ENCODE measurements around the gene MARCHF3. TPM values are rescaled to one million over a fixed set of nuclear protein-coding genes. Genes with fewer than 3 reads are reported as not detected.

MARCHF3 gene
- total and polyA plus RNA-seq, 2 donors (not counting 3 experiments of a cell fraction or from before 2014, with no cell fraction given), result 31.9 to 35.0 TPM

- dilution Hi-C loops (cut with MboI; ENCODE audit: extremely low pct_ligation_motif_present, low sequenced_read_pairs) (no loop called here), intact Hi-C loops (cut with micrococcal nuclease) (no loop called here)
- Histone ChIP-seq H3K9me1 (replicated peaks; ENCODE audit: control insufficient read depth, extremely low read depth, insufficient read depth, low read length) (no peaks in the 10 kb centered on the region), H3K27me3 (ENCODE audit: control insufficient read depth in 2 of 2, insufficient read depth in 2 of 2, low read length in 2 of 2) (no peaks in the 10 kb centered on the region), H4K20me1 (replicated peaks; ENCODE audit: control insufficient read depth, extremely low read depth, insufficient read depth, low read length) (no peaks in the 10 kb centered on the region), H3K27ac (ENCODE audit: insufficient read depth, low read depth, low read length) (no peak overlapping the region), H3K4me3 (replicated peaks in 1 of 3; ENCODE audit: insufficient read depth in 1 of 3, low read depth in 1 of 3, low read length in 3 of 3) (no peak overlapping the region), H3K9me3 (replicated peaks; ENCODE audit: control insufficient read depth, insufficient read depth, low read length) (no peaks in the 10 kb centered on the region), H3K4me1 (ENCODE audit: control insufficient read depth, extremely low read depth, insufficient read depth, low read length) (no peaks in the 10 kb centered on the region), H3K4me2 (ENCODE audit: insufficient read depth, low read length) (no peak overlapping the region), H3K9ac (replicated peaks; ENCODE audit: extremely low read depth, insufficient read depth, low read length) (no peak overlapping the region), H2AFZ (ENCODE audit: low read depth, low read length) (no peak overlapping the region), H3K79me2 (ENCODE audit: control insufficient read depth, insufficient read depth, low read length) (peaks cover 63% of the 10 kb centered on the region), H3K36me3 (ENCODE audit: control insufficient read depth in 2 of 2, extremely low read depth in 1 of 2, insufficient read depth in 2 of 2, low read length in 2 of 2) (no peaks in the 10 kb centered on the region)
- no peak for TF ChIP-seq POLR2A (IDR thresholded peaks at IDR 0.05; ENCODE audit: low read depth, low read length)
- FAIRE-seq (no peak), DNase-seq (ENCODE audit: low read depth, low spot score) (no peak)
- no TSS peak for BruUV-seq (replicated peaks)
- POLR2A ChIA-PET, result no interaction called here
- CTCF ChIA-PET, result interaction anchor here (0.6 to 1.3 kb wide), 4 partner anchors 12 to 79 kb away, joined by 3 to 5 read pairs (median 4); no protein-coding TSS in a partner anchor
Observed at GRCh38 chr5:126926187-126926586, 104.2 kb downstream of the MARCHF3 start.

GRCh38 chr5:126925482-126925881 lies 104.9 kb downstream of the MARCHF3 start:
- Histone ChIP-seq H3K4me1 (ENCODE audit: control insufficient read depth, extremely low read depth, insufficient read depth, low read length) (peaks cover 1% of the 10 kb centered on the region), H4K20me1 (replicated peaks; ENCODE audit: control insufficient read depth, extremely low read depth, insufficient read depth, low read length) (no peaks in the 10 kb centered on the region), H3K9me1 (replicated peaks; ENCODE audit: control insufficient read depth, extremely low read depth, insufficient read depth, low read length) (no peaks in the 10 kb centered on the region), H2AFZ (ENCODE audit: low read depth, low read length) (no peak overlapping the region), H3K9ac (replicated peaks; ENCODE audit: extremely low read depth, insufficient read depth, low read length) (no peak overlapping the region), H3K27ac (ENCODE audit: insufficient read depth, low read depth, low read length) (no peak overlapping the region), H3K36me3 (ENCODE audit: control insufficient read depth in 2 of 2, extremely low read depth in 1 of 2, insufficient read depth in 2 of 2, low read length in 2 of 2) (no peaks in the 10 kb centered on the region), H3K9me3 (replicated peaks; ENCODE audit: control insufficient read depth, insufficient read depth, low read length) (no peaks in the 10 kb centered on the region), H3K4me3 (replicated peaks in 1 of 3; ENCODE audit: insufficient read depth in 1 of 3, low read depth in 1 of 3, low read length in 3 of 3) (no peak overlapping the region), H3K27me3 (ENCODE audit: control insufficient read depth in 2 of 2, insufficient read depth in 2 of 2, low read length in 2 of 2) (no peaks in the 10 kb centered on the region), H3K79me2 (ENCODE audit: control insufficient read depth, insufficient read depth, low read length) (peaks cover 62% of the 10 kb centered on the region), H3K4me2 (ENCODE audit: insufficient read depth, low read length) (no peak overlapping the region)
- DNase-seq (ENCODE audit: low read depth, low spot score) (no peak), FAIRE-seq (no peak)
- BruUV-seq (replicated peaks), result no TSS peak
- ChIA-PET CTCF (interaction anchor here (1.2 to 1.3 kb wide), 2 partner anchors 17 to 79 kb away, joined by 3 to 5 read pairs; no protein-coding TSS in a partner anchor), POLR2A (no interaction called here)
- intact Hi-C loops (cut with micrococcal nuclease), result no loop called here
- no peak for TF ChIP-seq JUN (IDR thresholded peaks at IDR 0.05; ENCODE audit: borderline replicate concordance, insufficient read depth, insufficient read length, low read depth)
- no peak for TF ChIP-seq POLR2AphosphoS5 (IDR thresholded peaks at IDR 0.05; ENCODE audit: insufficient read depth, low read depth, low read length)
- TF ChIP-seq MAX (IDR thresholded peaks at IDR 0.05; ENCODE audit: insufficient read depth, insufficient read length), result no peak
- TF ChIP-seq MYC (IDR thresholded peaks at IDR 0.05; ENCODE audit: low read depth, low read length), result no peak
- TF ChIP-seq POLR2A (IDR thresholded peaks at IDR 0.05; ENCODE audit: low read depth, low read length), result no peak
- no peak for TF ChIP-seq FOS (IDR thresholded peaks at IDR 0.05; ENCODE audit: borderline replicate concordance, insufficient read depth, low read length)
- dilution Hi-C loops (cut with MboI; ENCODE audit: extremely low pct_ligation_motif_present, low sequenced_read_pairs), result no loop called here

All from endothelial cell of umbilical vein (primary cell).